ENCODE results near the gene RAI14.

The RAI14 gene

GRCh38 chr5:34870382-34870781 lies 214.3 kb downstream of the RAI14 start:
- no peak for DNase-seq
- intact Hi-C loops (cut with DNase I), result no loop called here

GRCh38 chr5:34876275-34876674 lies 220.1 kb downstream of the RAI14 start:
- no peak for DNase-seq

GRCh38 chr5:34881246-34881645 lies 225.1 kb downstream of the RAI14 start:
- intact Hi-C loops (cut with DNase I), result no loop called here
- DNase-seq, result no peak

More at GRCh38 chr5:34876275-34876674, 220.1 kb downstream of the RAI14 start:
- intact Hi-C loops (cut with DNase I), result no loop called here
